GM18505 (cell line): ENCODE measurements around the gene STUM.

ENCODE experiments used
- ATAC-seq: cut with Tn5 transposase; IDR thresholded peaks from one replicate; pipeline ENCODE4 v1.9.1; 2021; ENCODE audit not compliant: unreplicated experiment
- POLR2A ChIP-seq: IDR thresholded peaks from 4 replicates; pipeline ENCODE4 v1.6.1; 2011; ENCODE audit warnings: borderline replicate concordance; ENCODE audit not compliant: insufficient read depth, insufficient read length; ENCODE audit errors: extremely low read depth

The STUM gene

DNA sequence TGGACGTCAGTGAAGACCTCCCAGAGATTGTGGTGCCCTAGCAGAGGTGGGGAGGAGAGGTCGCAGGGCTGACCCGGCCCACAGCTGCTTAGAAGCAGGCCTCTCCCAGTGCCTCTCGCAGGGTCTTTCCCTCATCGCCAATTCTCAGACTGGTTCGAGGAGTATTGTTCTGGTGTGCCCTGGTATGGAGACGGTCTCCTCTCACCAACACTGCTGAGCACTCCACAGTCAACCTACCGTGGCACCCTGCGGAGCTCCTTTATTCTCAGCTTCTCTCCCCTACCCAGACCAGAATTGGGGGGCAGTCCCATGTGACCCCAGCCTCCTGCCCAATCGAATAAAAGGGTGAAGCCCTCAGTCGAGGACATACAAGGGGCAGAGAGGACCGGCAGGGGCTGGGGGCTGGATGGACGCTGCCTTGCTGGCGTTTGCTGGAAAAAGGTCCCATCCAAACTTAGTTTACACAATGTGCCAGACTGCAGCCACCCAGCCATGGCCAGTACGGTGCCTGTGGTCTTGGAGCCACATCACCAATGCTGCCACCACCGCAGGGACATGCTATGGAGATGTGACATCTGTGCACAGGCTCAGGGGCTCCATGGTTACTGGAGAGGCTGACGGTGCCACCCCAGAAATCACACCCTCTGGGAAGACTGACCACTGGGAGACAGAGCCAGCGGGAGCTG, 80.8 kb downstream of the STUM start:
- no peak for TF ChIP-seq POLR2A
- no peak for ATAC-seq

DNA sequence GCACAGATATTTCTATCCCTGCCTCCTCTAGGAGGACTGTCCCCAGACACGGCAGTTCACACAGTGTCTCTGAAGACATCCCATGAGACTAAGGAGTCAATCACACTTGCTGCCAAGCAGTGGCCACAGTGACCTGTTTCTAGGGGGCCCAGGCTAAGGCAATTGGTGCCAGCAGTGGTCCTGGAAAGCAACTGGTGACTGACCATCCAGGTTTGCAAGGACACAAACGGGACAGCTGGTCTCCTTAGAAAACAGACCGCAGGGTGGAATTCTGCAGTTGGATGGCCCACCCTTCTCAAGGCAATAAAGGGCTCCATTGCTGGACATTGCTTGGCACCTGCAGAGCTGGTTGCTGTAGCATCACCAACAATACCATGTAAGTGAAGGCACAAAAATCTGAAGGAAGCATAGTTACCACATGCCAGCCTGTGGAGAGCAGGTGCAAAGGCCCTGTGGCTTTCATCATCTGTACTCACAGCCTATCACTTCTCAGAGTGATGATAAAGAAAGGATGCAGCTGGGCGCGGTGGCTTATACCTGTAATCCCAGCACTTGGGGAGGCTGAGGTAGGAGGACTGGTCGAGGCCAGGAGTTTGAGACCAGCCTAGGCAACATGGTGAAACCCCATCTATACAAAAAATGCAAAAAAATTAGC, 81.5 kb downstream of the STUM start:
- no peak for ATAC-seq
- no peak for TF ChIP-seq POLR2A

DNA sequence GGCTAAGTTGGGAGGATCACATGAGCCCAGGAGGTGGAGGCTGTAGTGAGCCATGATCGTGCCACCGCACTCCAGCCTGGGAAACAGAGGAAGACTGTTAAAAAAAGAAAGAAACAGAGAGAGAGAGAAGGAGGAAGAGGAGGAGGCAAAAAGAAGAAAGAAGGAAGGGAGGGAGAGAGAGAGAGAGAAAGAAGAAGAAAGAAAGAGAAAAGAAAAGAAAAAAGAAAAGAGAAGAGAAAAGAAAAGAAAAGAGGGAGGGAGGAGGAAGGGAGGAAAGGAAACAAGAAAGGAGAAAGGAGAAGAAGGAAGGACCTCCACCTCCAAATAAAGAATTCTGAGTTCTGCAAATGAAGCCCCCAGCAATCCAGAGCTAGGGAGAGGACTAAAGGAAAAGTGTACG, 82.0 kb downstream of the STUM start:
- ATAC-seq: no peak
- no peak for TF ChIP-seq POLR2A

DNA sequence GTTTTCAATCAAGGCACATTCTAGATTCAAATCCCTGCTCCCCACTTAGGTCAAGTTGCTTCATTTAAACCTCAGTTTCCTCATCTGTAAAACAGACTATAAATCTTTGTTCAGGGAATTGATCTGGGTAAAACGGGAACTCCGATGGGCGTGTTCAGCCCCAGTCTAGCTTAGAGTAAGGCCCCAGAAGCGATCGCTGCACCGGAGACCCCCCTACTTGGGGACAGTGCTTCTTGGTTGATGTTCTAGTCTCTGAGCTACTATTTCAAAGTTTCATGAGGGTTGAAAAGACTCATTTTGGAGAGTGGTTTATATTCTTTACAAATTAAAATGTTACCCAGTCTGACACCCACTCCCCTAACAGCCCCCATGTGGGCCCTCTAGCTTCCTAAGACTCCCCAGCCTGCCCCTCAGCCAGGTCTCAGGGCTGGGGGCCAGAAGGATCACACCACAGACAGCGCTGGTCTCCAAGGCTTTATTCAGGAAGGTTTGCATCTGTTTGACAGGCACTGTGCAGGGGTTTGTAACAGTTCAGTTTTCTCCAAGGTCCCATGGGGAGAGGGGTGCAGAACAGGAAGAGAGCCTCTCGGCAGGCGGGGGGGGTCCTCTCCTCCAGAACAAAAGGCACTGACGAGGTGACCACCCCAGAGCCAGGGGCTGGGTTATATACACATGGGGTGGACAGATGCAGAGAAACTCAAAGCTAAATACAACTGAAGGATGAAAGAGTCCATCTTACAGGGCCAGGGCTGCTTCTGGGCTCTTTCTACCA, 82.9 kb downstream of the STUM start:
- no peak for TF ChIP-seq POLR2A
- ATAC-seq: no peak

DNA sequence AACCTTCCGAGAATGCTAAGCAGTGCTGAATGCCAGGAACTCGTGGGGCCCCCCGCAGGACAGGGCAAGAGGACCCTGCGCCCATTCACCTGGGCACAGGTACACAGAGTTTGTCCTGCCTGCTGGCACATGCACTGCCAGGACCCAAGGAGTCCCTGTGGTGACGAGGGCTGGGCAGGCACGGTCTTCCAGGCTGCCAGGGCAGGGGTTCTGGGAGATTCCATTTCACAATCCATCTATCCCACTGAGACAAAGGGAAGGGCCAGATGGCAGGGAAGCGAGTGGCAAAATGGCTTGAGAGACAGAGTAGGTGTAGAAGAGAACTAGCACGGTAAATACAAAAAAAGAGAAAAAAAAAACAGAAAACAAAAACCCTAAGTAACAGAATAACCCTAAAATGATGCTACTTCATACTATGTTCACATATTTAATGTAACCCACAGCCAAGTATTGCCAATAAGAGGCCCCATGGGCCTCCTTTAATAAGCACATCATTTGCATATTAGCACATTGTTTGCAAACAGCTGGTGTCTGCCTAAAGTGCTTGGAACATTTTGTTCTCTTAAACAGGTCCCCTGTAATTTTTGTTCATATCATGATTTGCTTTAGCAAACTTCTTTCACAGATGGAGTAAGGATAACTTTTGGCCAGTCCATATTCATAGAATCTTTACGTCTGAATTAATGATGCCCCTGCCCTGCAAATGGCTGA, 83.8 kb downstream of the STUM start:
- ATAC-seq: no peak
- TF ChIP-seq POLR2A: peak; percentile 33

DNA sequence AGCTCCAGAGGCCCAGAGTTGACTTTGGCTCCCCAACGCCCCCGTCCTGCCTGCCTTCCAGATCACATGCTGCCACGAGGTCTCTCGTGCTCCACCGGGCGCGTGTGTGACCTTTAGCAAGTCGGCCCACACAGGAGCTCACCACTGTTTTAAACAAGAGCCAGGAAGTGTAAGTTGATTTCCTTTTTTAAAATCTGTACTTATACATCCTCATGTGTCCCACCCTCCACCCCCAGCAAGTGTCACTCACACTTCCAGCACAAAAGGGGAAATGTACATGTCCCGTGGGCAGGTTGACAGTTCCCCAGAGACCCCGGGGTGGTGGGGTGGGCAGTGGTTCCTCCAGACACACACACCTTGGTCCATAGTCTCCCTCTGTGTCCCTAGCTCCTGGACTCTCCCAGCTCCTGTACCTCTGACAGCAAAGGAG, 84.4 kb downstream of the STUM start:
- ATAC-seq: no peak
- TF ChIP-seq POLR2A: no peak

DNA sequence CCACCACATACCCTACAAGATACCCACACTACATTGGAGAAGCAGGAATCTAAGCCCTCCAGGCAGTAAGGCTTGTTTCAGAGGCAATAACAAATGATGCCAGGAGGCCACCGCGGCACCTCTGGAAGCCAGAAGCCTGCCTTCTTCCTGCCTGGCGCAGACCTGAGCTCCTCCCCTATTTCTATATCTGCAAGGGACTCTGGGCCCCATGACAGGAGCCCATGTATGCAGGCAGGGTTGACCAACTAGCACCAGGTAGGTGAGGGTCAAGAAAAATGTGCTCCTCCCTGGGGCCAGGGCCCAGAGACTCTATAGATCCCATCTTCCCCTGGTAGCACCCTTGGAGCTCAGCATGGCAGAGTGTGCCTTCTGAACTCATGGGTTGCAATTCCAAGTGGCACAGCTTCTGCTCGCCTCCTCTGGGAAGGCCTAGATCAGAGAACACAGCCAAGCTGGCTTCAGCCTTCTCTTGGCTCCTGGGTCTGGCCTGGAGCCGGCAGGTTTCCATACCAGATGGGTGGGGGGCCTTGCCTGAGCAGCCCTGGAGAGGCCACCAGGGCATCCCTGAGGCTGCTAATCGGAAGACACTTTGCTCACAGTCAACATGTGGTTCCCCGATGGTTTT, 85.1 kb downstream of the STUM start:
- ATAC-seq: no peak

DNA sequence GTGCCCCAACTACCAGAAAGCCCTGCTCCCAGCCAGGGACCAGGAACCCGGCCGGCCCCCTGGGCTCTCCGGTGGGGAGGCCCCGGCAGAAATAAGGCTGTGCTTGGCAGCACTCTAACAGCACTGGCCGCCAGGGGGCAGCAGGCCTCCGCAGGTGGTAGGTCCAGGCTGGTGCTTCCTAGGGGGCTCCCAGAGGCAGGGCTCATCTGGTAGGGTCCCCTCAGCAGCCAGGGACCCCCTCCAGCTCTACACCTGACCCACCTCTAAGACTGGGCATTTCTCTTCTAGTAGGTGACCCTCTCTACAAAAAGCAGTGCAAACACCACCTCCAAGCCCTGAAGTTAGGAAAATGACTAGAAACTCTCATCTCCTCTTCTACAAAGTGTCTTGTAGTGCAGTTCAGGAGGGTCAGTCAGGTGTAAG, 85.6 kb downstream of the STUM start:
- TF ChIP-seq POLR2A: no peak
- peak; percentile 77 for ATAC-seq

More for the DNA sequence above, 85.1 kb downstream of the STUM start:
- TF ChIP-seq POLR2A: no peak

DNA sequence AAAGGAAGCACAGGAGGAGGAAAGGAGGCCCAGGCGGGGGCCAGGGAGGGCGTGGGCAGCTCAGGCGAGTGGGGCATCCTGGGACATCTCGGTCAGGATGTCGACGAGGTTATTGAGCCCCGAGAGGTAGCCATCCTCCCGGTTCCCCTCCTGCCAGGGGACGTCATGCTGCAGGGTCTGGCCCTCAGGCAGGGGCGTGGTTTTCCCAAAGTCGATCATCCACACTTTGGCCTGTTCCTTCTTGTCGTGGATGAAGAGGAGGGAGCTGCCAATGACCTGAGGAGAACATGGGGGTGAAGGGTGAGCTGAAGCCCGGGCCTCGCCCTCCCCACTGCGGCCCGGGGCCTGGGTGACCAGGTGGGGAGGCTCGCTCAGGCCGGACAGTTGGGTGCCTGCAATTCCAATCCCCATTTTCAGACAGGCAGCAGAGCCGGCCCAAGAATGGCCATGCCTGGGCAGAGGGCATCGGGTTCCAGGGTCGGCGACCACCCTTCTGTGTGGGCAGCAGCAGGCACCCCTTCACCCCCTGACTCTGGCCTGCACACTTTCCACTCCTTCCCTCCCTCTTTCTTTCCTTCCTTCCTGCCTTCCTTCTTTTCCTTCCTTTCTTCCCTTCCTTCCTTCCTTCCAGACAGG, 86.2 kb downstream of the STUM start:
- no peak for TF ChIP-seq POLR2A
- no peak for ATAC-seq

DNA sequence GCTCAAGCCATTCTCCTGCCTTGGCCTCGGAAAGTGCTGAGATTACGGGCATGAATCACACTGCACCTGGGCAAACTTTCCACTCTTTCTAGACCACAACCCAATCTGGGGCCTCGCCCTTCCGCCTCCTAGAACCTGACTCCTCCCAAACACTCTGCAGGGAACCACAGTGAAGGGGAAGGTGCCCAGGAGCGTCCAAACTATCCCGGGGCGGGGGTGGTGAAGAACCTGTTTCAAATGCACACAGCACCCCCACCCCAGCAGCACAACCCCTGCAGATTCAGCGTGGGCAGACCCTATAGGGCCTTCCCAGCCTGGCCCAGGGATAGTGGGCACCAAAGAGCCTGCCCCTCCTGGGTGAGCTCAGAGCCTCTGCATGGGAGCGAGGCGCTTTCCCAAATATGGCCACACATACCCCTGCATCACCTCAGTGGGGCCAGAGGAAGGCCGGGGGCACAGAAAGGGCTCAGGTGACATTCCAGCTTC, 86.9 kb downstream of the STUM start:
- no peak for ATAC-seq
- no peak for TF ChIP-seq POLR2A

DNA sequence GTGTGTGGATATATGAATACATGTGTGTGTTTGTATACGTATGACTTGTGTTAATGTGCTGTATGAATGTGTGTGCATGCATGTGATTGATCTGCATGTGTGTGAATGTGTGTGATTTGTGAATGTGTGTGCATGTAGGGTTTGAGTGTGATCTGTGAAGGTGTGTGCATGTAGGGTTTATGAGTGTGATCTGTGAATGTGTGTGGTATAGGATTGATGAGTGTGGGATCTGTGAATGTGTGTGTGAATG, 88.2 kb downstream of the STUM start:
- no peak for TF ChIP-seq POLR2A
- ATAC-seq: no peak

DNA sequence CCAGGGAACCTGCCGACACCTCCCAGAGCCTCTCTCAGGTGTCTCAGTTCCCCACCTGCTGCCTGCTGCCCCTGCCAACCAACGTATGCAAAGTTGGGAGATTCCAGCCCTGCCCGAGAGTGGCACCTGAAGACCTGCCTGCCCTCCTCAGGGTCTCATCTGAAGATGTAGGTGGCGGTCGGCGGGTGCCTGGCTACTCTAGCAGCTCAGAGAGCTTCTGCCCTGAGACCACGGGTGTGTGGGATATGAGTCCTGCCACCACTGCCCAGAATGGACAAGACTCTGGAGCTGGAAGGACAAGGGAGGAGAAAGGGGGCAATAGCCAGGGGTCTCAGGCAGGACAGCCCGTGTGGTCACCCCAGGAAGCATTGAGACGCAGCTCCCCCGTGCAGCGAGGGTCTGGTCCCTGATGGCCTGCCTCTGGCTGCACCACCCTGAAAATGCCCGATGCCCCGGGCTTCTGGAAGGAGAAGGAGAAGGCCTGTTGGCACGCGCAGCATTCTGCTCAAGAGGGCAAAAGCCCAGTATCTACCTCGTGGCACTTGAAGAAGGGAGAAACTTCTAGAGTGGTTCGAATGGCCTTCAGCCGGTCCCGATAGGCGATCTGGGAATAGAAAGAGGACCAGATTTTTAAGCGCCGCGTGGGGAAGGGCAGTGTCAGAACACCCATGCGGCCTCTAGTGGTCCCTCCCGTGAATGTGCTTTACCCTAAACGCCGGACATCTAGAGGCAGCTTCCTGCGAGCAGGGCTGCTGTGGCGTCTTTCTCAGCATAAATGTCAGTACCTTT, 88.8 kb downstream of the STUM start:
- TF ChIP-seq POLR2A: no peak
- ATAC-seq: no peak

DNA sequence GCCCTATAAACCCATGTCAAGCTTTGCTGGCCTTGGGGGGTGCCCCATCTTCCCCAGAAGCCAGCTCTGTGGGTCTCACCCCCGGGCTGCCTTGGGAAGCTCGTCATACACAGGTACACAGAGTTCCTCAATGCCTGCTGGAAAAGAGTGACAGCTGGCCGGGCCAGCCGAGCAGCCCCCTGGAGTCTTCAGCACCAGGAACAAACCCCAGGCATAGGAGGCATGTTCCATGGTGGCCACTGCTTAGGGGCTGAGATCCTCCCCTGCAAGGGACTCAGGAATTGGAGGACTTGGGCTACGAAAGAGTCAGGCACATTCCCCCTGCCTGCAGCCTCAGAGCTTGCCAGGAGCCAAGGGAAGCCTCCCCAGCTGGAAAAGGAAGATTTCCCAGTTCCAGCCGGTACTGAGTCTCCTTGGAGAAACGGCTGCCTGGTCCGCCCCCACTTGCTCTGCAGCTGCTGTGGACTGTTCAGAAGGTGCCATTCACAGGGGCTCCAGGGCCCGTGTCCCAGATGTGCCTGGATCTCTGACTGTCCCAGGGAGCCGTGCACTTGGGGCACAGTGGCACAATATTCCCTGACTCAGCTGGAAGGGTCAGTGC, 89.5 kb downstream of the STUM start:
- no peak for ATAC-seq
- no peak for TF ChIP-seq POLR2A
